A549 treated with AZD2906 at 1 μM for 4 hours (cell line): Measurements from ENCODE around the gene SLC4A1. TPM values are rescaled to one million over a fixed set of nuclear protein-coding genes. Genes with fewer than 3 reads are reported as not detected.

Source experiments
- total RNA-seq: library from RNA; stranded (reverse); fragments of 200-300 nt; extraction: Qiagen RNA extraction; gene quantifications from 5 replicates; pipeline ENCODE4 v1.2.3, GENCODE V29; 2022

Gene SLC4A1
- not detected in 5 replicates for total RNA-seq

GRCh38 chr17:44267818-44268490 is at the start of gene SLC4A1:
Gene SLC4A1, minus strand, starts transcription at chr17:44268135. Its CDS starts 5,269 bp downstream, at chr17:44262866.

GRCh38 chr17:44308320-44308818 is 40.4 kb upstream of the SLC4A1 start, which contains the start of gene RUNDC3A:
Gene RUNDC3A, plus strand, starts transcription at chr17:44308601. Its CDS starts 232 bp downstream, at chr17:44308833.

GRCh38 chr17:44219616-44220212 is 48.2 kb downstream of the SLC4A1 start, which contains the start of gene UBTF:
Gene UBTF, minus strand, starts transcription at chr17:44219675. Its CDS starts 1,446 bp downstream, at chr17:44218229.

GRCh38 chr17:44199553-44200477 is 68.1 kb downstream of the SLC4A1 start, which contains the start of gene ATXN7L3:
Gene ATXN7L3, minus strand, starts transcription at chr17:44199884. Its CDS starts 1,814 bp downstream, at chr17:44198070.

Other genes starting within 250 kb of the SLC4A1 start
- 48.6 to 52.3 TPM (median 49.5 TPM) in 5 replicates for gene LSM12, start 201.5 kb downstream of the SLC4A1 start, total RNA-seq
- 116 to 174 TPM (median 167 TPM) in 5 replicates for gene G6PC3, start 197.4 kb downstream of the SLC4A1 start, total RNA-seq
- gene HDAC5, start 144.5 kb downstream of the SLC4A1 start, total RNA-seq: 12.0 to 16.8 TPM (median 15.3 TPM) in 5 replicates
- gene HROB, start 126.2 kb downstream of the SLC4A1 start, total RNA-seq: 8.3 to 11.9 TPM (median 11.3 TPM) in 5 replicates
- gene ASB16, start 97.4 kb downstream of the SLC4A1 start, total RNA-seq: 0.07 TPM in 3 of 5 replicates, not detected in the others
- 34.5 to 43.3 TPM (median 42.7 TPM) in 5 replicates for gene TMUB2, start 81.2 kb downstream of the SLC4A1 start, total RNA-seq
- 52.9 to 68.2 TPM (median 63.5 TPM) in 5 replicates for gene ATXN7L3, start 68.3 kb downstream of the SLC4A1 start, total RNA-seq
- 79.2 to 91.0 TPM (median 85.8 TPM) in 5 replicates for gene UBTF, start 48.5 kb downstream of the SLC4A1 start, total RNA-seq
- gene RUNDC3A, start 40.5 kb upstream of the SLC4A1 start, total RNA-seq: 0.82 to 1.5 TPM (median 0.88 TPM) in 5 replicates
- 145 to 205 TPM (median 196 TPM) in 5 replicates for gene SLC25A39, start 56.7 kb upstream of the SLC4A1 start, total RNA-seq
- gene GRN, start 77.2 kb upstream of the SLC4A1 start, total RNA-seq: 224 to 253 TPM (median 236 TPM) in 5 replicates
- 2.8 to 4.8 TPM (median 3.5 TPM) in 5 replicates for gene FAM171A2, start 95.7 kb upstream of the SLC4A1 start, total RNA-seq
- 1.0 to 1.5 TPM (median 1.3 TPM) in 5 replicates for gene ITGA2B, start 121.5 kb upstream of the SLC4A1 start, total RNA-seq
- gene GPATCH8, start 235.3 kb upstream of the SLC4A1 start, total RNA-seq: 16.8 to 25.1 TPM (median 20.3 TPM) in 5 replicates